Fibroblast of pulmonary artery (primary cell): ENCODE results near the gene CMTM7.
A peak's percentile ranks its signal among the peaks of the same experiment; 100 is the strongest.
"Not testable (repeated sequence)": the region's sequence is repeated elsewhere in the genome, so short reads cannot be mapped to it uniquely, and the experiment has no call there.

ENCODE experiments used
- DNase-seq: peaks from one replicate; pipeline ENCODE4 v3.0.0-alpha.2; 2010; ENCODE audit warnings: low read depth
- H3K4me3 ChIP-seq: replicated peaks from 2 replicates; pipeline ENCODE4 v1.5.1; 2011; ENCODE audit warnings: low read depth, mild to moderate bottlenecking, control low read depth, low read length, moderate library complexity
- TF ChIP-seq, protein P1 (sequence below): IDR thresholded peaks from 2 replicates; pipeline ENCODE4 v1.5.1; 2011; ENCODE audit warnings: mild to moderate bottlenecking, control low read depth, low read length, inconsistent platforms; ENCODE audit errors: missing control alignments

Gene CMTM7

DNA sequence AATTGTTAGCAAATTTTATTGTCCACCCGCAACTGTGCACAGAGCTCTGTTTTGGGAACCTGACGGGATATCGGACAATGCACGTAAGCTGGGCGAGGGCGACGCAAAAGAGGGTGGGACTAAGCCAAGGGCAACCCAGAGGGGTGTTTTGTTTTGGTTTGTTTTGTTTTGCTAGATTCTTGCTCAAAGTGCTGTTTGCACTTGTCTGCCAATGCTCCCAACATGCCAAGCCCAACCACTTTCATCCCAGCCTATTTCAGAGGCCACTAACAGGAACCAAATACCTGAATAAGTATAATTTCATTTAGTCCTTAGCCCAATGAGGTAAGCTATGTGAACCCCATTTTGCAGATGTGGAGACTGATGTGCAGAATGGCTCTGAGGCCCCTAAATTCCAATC, 9.7 kb upstream of the CMTM7 start:
- TF ChIP-seq, protein P1, sequence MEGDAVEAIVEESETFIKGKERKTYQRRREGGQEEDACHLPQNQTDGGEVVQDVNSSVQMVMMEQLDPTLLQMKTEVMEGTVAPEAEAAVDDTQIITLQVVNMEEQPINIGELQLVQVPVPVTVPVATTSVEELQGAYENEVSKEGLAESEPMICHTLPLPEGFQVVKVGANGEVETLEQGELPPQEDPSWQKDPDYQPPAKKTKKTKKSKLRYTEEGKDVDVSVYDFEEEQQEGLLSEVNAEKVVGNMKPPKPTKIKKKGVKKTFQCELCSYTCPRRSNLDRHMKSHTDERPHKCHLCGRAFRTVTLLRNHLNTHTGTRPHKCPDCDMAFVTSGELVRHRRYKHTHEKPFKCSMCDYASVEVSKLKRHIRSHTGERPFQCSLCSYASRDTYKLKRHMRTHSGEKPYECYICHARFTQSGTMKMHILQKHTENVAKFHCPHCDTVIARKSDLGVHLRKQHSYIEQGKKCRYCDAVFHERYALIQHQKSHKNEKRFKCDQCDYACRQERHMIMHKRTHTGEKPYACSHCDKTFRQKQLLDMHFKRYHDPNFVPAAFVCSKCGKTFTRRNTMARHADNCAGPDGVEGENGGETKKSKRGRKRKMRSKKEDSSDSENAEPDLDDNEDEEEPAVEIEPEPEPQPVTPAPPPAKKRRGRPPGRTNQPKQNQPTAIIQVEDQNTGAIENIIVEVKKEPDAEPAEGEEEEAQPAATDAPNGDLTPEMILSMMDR, result no peak

DNA sequence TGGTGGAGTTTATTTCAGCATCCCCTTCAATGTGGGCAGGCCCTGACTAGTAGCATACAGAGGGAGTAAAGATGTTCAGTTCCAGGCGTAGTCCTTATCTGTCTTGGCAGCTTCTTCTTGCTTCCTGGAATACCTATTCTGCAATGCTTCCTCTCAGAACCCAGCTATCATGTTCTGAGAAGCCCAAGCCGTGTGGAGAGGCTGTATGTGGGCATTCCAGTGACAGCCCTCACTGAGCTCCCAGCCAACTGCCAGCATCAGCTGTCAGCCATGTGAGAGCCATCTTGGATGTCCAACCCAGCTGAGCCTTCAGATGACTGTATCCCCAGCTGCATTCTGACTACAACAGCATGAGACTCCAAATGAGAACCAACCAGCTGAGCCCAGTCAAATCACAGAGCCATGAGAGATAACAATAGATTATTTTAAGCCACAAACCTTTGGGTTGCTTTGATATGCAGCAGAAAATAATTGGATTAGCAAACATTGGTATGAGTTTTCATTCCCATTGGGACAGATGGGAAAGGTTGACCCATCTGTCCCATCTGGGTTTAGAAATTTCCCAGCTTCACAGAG, 8.4 kb upstream of the CMTM7 start:
- TF ChIP-seq, protein P1, result no peak
- DNase-seq, result peak; percentile 86
- no peak overlapping the region for H3K4me3 ChIP-seq

More for the DNA sequence above, 9.7 kb upstream of the CMTM7 start:
- DNase-seq, result no peak
- no peak overlapping the region for H3K4me3 ChIP-seq

DNA sequence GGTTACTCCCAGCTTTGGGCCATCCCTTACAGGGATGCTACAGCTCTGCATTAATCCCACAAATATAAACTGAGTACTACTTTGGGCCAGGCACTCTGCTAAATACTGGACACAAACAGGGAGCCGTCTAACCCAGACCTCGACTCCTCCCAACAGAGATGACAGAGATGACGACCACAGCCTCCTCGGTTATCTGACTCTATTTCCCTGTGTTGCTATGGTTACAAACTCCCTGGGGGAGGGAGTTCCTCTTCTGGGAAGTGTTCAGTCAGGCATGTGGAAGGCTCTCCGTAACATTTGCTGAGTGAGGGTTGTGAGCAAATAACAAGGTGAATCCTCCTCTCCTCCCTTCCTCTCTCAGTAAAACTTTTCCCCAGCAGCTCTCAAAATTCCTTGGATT, 6.7 kb upstream of the CMTM7 start:
- TF ChIP-seq, protein P1, result no peak
- peak; percentile 76 for DNase-seq
- no peak overlapping the region for H3K4me3 ChIP-seq

DNA sequence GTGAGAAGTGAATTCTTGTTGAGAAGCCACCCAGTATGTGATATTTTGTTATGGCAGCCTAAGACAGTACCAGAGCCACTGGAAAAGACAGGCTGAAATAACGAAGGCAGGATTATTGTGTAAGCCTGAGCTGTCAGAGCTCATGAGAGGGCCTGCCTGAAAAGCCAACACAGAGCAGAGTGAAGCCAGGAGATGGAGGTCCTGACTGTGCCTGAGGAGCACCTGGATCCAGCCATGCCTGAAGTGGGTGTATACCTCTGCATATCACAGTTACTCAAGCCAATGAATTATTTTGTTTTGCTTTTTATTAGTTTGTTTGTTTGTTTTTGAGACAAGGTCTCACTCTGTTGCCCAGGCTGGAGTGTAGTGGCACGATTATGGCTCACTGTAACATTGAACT, 4.1 kb upstream of the CMTM7 start:
- TF ChIP-seq, protein P1, result no peak
- no peak for DNase-seq
- no peak overlapping the region for H3K4me3 ChIP-seq

DNA sequence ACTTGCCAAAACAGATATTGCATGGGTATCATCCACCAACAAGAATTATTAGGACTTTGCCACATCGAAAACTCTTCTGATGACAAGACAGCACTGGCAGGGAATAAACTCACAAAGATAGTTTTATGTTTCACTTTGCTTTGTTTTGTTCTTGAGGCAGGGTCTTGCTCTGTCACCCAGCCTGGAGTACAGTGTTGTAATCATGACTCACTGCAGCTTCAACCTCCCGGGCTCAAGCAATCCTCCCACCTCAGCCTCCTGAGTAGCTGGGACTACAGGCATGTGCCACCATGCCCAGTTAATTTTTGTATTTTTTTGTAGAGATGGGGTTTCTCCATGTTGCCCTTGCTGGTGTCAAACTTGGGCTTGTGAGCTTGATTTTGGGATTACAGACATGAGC, 2.1 kb upstream of the CMTM7 start:
- peak; percentile 59 for DNase-seq
- H3K4me3 ChIP-seq, result not testable (repeated sequence)

DNA sequence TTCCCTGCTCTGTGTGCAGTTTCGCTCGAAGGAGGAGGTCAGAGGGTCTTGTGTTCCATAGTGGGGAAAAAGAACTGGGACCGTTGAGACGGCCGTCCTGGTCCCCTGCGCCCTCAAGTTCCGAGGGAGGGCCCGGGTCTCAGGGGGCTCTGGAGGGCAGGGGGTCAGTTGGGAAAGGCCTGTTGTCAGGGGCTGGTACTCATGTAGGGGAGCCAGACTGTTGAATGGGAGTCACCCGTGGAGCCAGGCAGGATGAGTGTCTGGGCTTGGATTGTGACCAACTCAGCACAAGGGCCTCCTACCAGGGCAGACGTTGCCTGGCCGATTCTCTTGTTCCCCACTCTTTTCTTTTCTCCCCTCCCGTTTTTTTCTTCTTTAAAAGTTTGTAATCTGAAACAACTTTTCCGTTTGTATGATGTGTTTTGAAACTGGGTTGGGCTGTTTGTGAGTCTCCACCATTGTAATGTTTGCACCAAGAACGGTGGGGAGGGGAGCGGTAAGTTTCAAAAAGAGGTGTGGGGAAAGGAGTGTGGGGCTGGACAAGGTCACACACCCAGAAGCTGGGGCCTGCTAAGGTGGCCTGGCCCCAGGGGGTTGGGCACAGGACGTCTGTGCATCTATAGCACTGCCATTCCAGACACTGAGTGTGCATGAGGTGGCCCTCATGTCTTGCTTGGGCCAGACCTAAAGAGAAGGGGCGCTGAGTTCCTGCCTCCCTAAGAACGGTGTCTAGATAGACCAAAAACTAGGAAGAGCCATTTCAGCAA, 1.1 kb downstream of the CMTM7 start:
- peak; percentile 75 for DNase-seq
- peak overlapping the region; percentile 85 for H3K4me3 ChIP-seq

DNA sequence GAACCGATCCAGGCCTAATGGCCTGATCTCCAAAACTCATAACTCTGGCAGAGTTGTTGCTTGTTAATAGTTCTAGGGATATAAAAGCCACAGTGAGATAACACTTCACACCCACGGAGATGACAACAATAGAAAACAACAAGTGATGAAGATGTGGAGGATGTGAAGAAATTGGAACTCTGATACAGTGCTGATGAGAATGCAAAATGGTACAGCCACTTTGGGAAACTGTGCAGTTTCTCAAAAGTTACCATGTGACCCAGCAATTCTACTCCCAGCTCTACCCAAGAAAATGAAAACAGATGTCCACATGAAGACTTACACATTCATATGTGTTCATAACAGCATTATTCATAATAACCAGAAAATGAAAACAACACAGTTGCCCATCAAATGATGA, 3.8 kb downstream of the CMTM7 start:
- H3K4me3 ChIP-seq, result no peak overlapping the region
- peak; percentile 42 for DNase-seq
- TF ChIP-seq, protein P1, result no peak

More for the DNA sequence above, 1.1 kb downstream of the CMTM7 start:
- TF ChIP-seq, protein P1, result no peak
